ENCODE measurements around the gene MSRB1. TPM values are rescaled to one million over a fixed set of nuclear protein-coding genes. Genes with fewer than 3 reads are reported as not detected.

The MSRB1 gene
- total RNA-seq, 2 donors from 2014 or later: 21.2 to 37.6 TPM

GRCh38 chr16:1974157-1975070, 31.4 kb upstream of the MSRB1 start:
- ATAC-seq (ENCODE audit: insufficient number of reproducible peaks, low FRiP score, low read depth) (no peak), DNase-seq (ENCODE audit: low spot score) (no peak)
- H3K9me3 ChIP-seq: no peaks in the 10 kb centered on the region
- H3K27ac ChIP-seq: no peak overlapping the region
- peaks cover 14 to 22% of the 10 kb centered on the region in 2 donors for H3K4me1 ChIP-seq (ENCODE audit: control insufficient read depth in 1 of 2, low read depth in 2 of 2)
- no peak for TF ChIP-seq CTCF (IDR thresholded peaks at IDR 0.05)
- H3K4me3 ChIP-seq: no peak overlapping the region
- H3K27me3 ChIP-seq (replicated peaks; ENCODE audit: insufficient read depth): no peaks in the 10 kb centered on the region
- peaks cover 46% of the 10 kb centered on the region for H3K36me3 ChIP-seq

- TF ChIP-seq CTCF (IDR thresholded peaks at IDR 0.05): no peak
- H3K27ac ChIP-seq: no peak overlapping the region
- H3K4me3 ChIP-seq: no peak overlapping the region
- H3K27me3 ChIP-seq (replicated peaks; ENCODE audit: insufficient read depth): no peaks in the 10 kb centered on the region
- H3K36me3 ChIP-seq: peaks cover 46% of the 10 kb centered on the region
- DNase-seq (ENCODE audit: low spot score): no peak
- no peak for ATAC-seq (ENCODE audit: insufficient number of reproducible peaks, low FRiP score, low read depth)
- H3K4me1 ChIP-seq (ENCODE audit: control insufficient read depth in 1 of 2, low read depth in 2 of 2): peaks cover 14 to 22% of the 10 kb centered on the region in 2 donors
- H3K9me3 ChIP-seq: no peaks in the 10 kb centered on the region
Measured at GRCh38 chr16:1973461-1974156, 30.6 kb upstream of the MSRB1 start.

GRCh38 chr16:1972490-1972877, 29.5 kb upstream of the MSRB1 start:
- peaks cover 34% of the 10 kb centered on the region for H3K36me3 ChIP-seq
- DNase-seq (ENCODE audit: low spot score) (no peak), ATAC-seq (ENCODE audit: insufficient number of reproducible peaks, low FRiP score, low read depth) (no peak)
- peaks cover 14 to 22% of the 10 kb centered on the region in 2 donors for H3K4me1 ChIP-seq (ENCODE audit: control insufficient read depth in 1 of 2, low read depth in 2 of 2)
- H3K9me3 ChIP-seq: no peaks in the 10 kb centered on the region
- no peak for TF ChIP-seq CTCF (IDR thresholded peaks at IDR 0.05)
- no peaks in the 10 kb centered on the region for H3K27me3 ChIP-seq (replicated peaks; ENCODE audit: insufficient read depth)
- peak overlapping the region; percentile 86 for H3K4me3 ChIP-seq
- H3K27ac ChIP-seq: peak overlapping the region in 1 of 2 donors; percentile 77

GRCh38 chr16:1971796-1972489, 28.9 kb upstream of the MSRB1 start, which contains the start of gene TBL3:
TSS of gene TBL3 (plus strand) at chr16:1972053. CDS start at chr16:1972165, 112 bp downstream.
- Histone ChIP-seq H3K27me3 (replicated peaks; ENCODE audit: insufficient read depth) (no peaks in the 10 kb centered on the region), H3K36me3 (peaks cover 29% of the 10 kb centered on the region), H3K9me3 (no peaks in the 10 kb centered on the region), H3K4me1 (ENCODE audit: control insufficient read depth in 1 of 2, low read depth in 2 of 2) (peaks cover 14 to 22% of the 10 kb centered on the region in 2 donors), H3K27ac (peak within 1 kb of the TSS; percentile 77 to 89), H3K4me3 (peak within 1 kb of the TSS; percentile 86)
- peak; percentile 85 for ATAC-seq (ENCODE audit: insufficient number of reproducible peaks, low FRiP score, low read depth)
- DNase-seq (ENCODE audit: low spot score): peak; percentile 73
- no peak for TF ChIP-seq CTCF (IDR thresholded peaks at IDR 0.05)
